Lower lobe of right lung (tissue), 2 donors: Measurements from ENCODE around the gene VWA8. TPM values are rescaled to one million over a fixed set of nuclear protein-coding genes. Genes with fewer than 3 reads are reported as not detected.
"Not testable (repeated sequence)": the region's sequence is repeated elsewhere in the genome, so short reads cannot be mapped to it uniquely, and the experiment has no call there.

ENCODE experiments used
- ATAC-seq, 2 donors: fragments of 200-7000 bp; cut with Tn5 transposase; one replicate each; pipeline ENCODE4 v1.9.1; 2020 to 2022; ENCODE audit warnings: mild to moderate bottlenecking in 2 of 2, moderate library complexity in 2 of 2
- DNase-seq: peaks from one replicate; pipeline ENCODE4 v3.0.0-alpha.2; 2020
- H3K27ac ChIP-seq: fragments of 200-600 bp; one replicate; pipeline ENCODE4 v1.8.0; 2022
- H3K27me3 ChIP-seq: fragments of 200-600 bp; one replicate; pipeline ENCODE4 v1.8.0; 2022; ENCODE audit warnings: low read depth
- H3K36me3 ChIP-seq: fragments of 200-600 bp; one replicate; pipeline ENCODE4 v1.8.0; 2022; ENCODE audit warnings: mild to moderate bottlenecking
- H3K4me1 ChIP-seq: fragments of 200-600 bp; one replicate; pipeline ENCODE4 v1.8.0; 2022
- H3K4me3 ChIP-seq: fragments of 200-600 bp; one replicate; pipeline ENCODE4 v1.8.0; 2022; ENCODE audit warnings: mild to moderate bottlenecking
- H3K9me3 ChIP-seq: fragments of 200-600 bp; one replicate; pipeline ENCODE4 v1.8.0; 2022
- intact Hi-C: fragments of 100-400 bp; cut with DNase I; formaldehyde crosslinking; loops from one replicate; pipeline ENCODE4 v1.11.0; 2022
- total RNA-seq: library from RNA; stranded (reverse); fragmentation: NEBNext Ultra II Directional; extraction: Animal tissue kit (Norgen Biotek cat#: 25700); gene quantifications from one replicate; pipeline ENCODE4 v1.2.1, GENCODE V29; 2021
- TF ChIP-seq, protein P1 (sequence below): fragments of 200-600 bp; IDR thresholded peaks from one replicate; pipeline ENCODE4 v1.8.0; 2022; ENCODE audit warnings: antibody characterized with exemption, mild to moderate bottlenecking
- donor health status: DM: no; HTN: yes; CAD: no; lungs with severe emphysema.

VWA8 gene
- total RNA-seq, 1 donor from 2014 or later: 18.2 TPM

DNA sequence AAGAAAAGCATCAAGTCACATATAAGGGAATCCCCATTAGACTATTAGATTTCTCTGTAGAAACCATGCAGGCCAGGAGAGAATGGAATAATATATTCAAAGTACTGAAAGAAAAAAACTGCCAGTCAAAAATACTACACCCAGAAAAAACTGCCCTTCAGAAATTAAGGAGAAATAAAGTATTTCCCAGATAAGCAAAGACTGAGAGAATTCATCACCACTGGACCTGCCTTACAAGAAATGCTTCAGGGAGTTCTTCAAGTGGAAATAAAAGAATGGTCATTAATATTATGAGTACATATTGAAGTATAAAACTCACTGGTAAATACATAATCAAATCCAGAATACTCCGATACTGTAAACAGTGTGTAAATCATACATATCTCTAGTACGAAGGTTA, 35.9 kb downstream of the VWA8 start:
- ATAC-seq (no peak), DNase-seq (no peak)
- H3K27ac ChIP-seq: no peak overlapping the region
- TF ChIP-seq, protein P1, sequence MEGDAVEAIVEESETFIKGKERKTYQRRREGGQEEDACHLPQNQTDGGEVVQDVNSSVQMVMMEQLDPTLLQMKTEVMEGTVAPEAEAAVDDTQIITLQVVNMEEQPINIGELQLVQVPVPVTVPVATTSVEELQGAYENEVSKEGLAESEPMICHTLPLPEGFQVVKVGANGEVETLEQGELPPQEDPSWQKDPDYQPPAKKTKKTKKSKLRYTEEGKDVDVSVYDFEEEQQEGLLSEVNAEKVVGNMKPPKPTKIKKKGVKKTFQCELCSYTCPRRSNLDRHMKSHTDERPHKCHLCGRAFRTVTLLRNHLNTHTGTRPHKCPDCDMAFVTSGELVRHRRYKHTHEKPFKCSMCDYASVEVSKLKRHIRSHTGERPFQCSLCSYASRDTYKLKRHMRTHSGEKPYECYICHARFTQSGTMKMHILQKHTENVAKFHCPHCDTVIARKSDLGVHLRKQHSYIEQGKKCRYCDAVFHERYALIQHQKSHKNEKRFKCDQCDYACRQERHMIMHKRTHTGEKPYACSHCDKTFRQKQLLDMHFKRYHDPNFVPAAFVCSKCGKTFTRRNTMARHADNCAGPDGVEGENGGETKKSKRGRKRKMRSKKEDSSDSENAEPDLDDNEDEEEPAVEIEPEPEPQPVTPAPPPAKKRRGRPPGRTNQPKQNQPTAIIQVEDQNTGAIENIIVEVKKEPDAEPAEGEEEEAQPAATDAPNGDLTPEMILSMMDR: no peak
- no peaks in the 10 kb centered on the region for H3K36me3 ChIP-seq
- intact Hi-C loops: no loop called here
- H3K9me3 ChIP-seq: peaks cover 10% of the 10 kb centered on the region
- peaks cover 11% of the 10 kb centered on the region for H3K4me1 ChIP-seq
- H3K4me3 ChIP-seq: no peak overlapping the region
- H3K27me3 ChIP-seq: no peaks in the 10 kb centered on the region

DNA sequence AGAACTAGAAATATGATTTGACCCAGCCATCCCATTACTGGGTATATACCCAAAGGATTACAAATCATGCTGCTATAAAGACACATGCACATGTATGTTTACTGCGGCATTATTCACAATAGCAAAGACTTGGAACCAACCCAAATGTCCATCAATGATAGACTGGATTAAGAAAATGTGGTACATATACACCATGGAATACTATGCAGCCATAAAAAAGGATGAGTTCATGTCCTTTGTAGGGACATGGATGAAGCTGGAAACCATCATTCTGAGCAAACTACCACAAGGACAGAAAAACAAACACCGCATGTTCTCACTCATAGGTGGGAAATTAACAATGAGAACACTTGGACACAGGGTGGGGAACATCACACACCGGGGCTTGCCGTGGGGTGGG, 38.0 kb downstream of the VWA8 start:
- DNase-seq, H3K27me3 ChIP-seq, intact Hi-C loops, H3K9me3 ChIP-seq, H3K27ac ChIP-seq, ATAC-seq, H3K4me3 ChIP-seq, H3K4me1 ChIP-seq, H3K36me3 ChIP-seq: not testable (repeated sequence)

DNA sequence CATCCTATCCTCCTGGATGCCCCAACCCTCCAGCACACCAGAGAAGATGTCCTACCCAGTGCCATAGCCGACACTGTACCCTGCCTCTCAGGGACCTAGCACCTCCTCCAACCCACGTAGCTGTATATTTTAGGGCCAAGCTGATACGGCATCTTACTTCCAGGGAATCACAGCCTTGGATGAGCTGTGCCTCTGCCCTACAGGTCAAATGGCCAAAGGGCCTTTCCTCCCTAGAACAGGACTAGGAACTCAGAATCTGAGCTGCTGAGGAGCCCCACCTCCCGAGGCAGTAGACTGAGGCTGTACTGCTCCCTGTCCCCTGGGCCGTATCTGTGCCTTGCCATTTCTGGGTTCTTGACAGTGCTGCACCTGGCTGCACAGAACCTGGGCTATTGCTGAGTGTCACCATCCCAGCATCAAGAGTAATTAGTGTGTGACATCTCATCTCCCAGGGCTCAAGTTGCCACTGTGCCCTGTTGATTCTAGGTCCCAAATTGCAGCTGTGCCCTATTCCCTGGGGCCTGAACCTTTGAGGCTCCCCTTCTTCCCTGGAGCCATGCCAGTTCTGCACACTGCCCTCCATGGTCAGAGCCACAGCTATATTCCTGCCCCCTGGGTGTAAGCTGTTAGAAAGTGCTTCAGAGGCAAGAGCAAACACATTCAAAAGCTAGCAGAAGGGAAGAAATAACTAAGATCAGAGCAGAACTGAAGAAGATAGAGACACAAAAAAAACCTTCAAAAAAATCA, 41.0 kb downstream of the VWA8 start:
- peak in 1 of 2 donors; percentile 21 for ATAC-seq

DNA sequence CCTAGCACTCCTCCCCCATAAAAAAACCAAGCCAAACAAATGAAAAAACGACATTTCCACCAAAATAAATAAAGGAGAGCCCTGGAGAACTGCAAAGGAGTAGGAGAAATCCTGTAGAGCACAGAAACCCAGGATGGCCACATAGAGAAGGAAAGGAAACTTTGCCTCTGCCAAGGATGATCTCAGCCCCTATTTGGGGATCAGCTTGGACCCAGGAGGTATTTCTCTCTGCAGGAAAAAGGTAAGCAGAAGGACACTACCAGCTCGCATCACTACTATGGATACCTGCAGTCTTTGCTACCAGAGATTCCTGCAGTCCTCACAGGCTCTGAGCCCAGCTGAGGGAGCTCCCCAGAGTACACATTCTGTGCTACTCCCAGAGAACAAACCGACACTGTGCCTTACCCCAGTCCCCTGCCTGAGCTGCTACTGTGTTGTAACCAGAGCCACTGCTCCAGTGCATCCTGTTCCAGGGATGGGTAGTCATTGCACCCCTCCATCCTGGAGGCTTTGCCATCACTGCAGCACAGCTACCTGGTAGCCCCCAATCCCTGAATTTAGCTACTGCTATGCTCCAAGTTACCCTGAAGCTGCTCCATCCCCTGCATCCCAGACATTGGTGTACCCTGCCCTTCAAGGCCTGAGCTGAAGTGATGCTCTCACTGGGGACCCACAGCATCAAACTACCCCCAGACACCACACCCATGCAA, 41.7 kb downstream of the VWA8 start:
- DNase-seq: no peak
- no peaks in the 10 kb centered on the region for H3K9me3 ChIP-seq
- H3K4me1 ChIP-seq: peaks cover 16% of the 10 kb centered on the region
- H3K36me3 ChIP-seq: no peaks in the 10 kb centered on the region
- no peak overlapping the region for H3K27ac ChIP-seq
- H3K27me3 ChIP-seq: no peaks in the 10 kb centered on the region
- intact Hi-C loops: no loop called here
- peak in 1 of 2 donors; percentile 19 for ATAC-seq
- TF ChIP-seq, protein P1: no peak
- no peak overlapping the region for H3K4me3 ChIP-seq

More for the DNA sequence above, 41.0 kb downstream of the VWA8 start:
- Histone ChIP-seq H3K27ac (no peak overlapping the region), H3K36me3 (no peaks in the 10 kb centered on the region), H3K9me3 (peaks cover 7% of the 10 kb centered on the region), H3K27me3 (no peaks in the 10 kb centered on the region), H3K4me1 (peaks cover 16% of the 10 kb centered on the region), H3K4me3 (no peak overlapping the region)
- TF ChIP-seq, protein P1: no peak
- DNase-seq: no peak
- intact Hi-C loops: no loop called here

DNA sequence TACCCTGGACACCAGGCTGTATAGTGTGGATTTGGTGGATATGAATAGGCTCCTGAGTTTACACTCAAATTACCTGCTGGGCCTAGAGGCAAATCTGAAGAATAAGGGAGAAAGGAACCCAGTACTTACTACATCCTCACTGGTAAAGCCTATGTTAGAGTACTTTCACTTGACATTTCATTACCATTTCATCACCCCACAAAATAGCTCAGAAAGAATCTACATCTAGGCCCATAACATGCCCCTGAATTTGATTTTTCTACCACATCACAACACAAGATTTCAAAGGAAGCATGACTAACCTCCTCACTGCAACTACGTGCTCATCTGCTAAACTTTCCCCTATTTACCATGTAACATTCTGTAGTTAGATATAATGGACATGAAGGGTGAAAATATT, 43.3 kb downstream of the VWA8 start:
- DNase-seq (no peak), ATAC-seq (no peak)
- TF ChIP-seq, protein P1: no peak
- H3K27me3 ChIP-seq: no peaks in the 10 kb centered on the region
- no peak overlapping the region for H3K4me3 ChIP-seq
- intact Hi-C loops: no loop called here
- peaks cover 16% of the 10 kb centered on the region for H3K4me1 ChIP-seq
- H3K36me3 ChIP-seq: no peaks in the 10 kb centered on the region
- no peaks in the 10 kb centered on the region for H3K9me3 ChIP-seq
- no peak overlapping the region for H3K27ac ChIP-seq
